Activated CD4-positive, alpha-beta memory T cell treated with anti-CD3 and anti-CD28 coated beads, Interleukin-2, amount 10 ng/mL, durations not matched to agents 7 days and 5 days (primary cell): ENCODE results near the gene ZYG11B. TPM values are rescaled to one million over a fixed set of nuclear protein-coding genes. Genes with fewer than 3 reads are reported as not detected.
"Not testable (repeated sequence)": the region's sequence is repeated elsewhere in the genome, so short reads cannot be mapped to it uniquely, and the experiment has no call there.

Source experiments
- CTCF ChIA-PET: fragments of 350-600 bp; sonication (Branson Sonifier 250); formaldehyde crosslinking; loops from one replicate; lab custom pipeline; 2021; ENCODE audit warnings: antibody characterized with exemption, inconsistent platforms; lab: Charles Lee
- POLR2A ChIA-PET: fragments of 350-600 bp; sonication (Branson Sonifier 250); formaldehyde crosslinking; loops from one replicate; lab custom pipeline; 2021; ENCODE audit warnings: antibody characterized with exemption; lab: Charles Lee
- DNase-seq: peaks from one replicate; pipeline ENCODE4 v3.0.0-alpha.2; 2020
- H3K27ac Mint-ChIP-seq: one replicate; pipeline ENCODE4 v1.8.0; 2021; ENCODE audit warnings: mild to moderate bottlenecking, mixed read lengths
- H3K27me3 Mint-ChIP-seq: one replicate; pipeline ENCODE4 v1.8.0; 2021; ENCODE audit warnings: mixed read lengths
- H3K36me3 Mint-ChIP-seq: one replicate; pipeline ENCODE4 v1.8.0; 2021; ENCODE audit warnings: low read depth, mixed read lengths
- H3K4me1 Mint-ChIP-seq: one replicate; pipeline ENCODE4 v1.8.0; 2021; ENCODE audit warnings: mixed read lengths
- H3K4me3 Mint-ChIP-seq: one replicate; pipeline ENCODE4 v1.8.0; 2021; ENCODE audit warnings: mild to moderate bottlenecking, mixed read lengths
- H3K9me3 Mint-ChIP-seq: one replicate; pipeline ENCODE4 v1.8.0; 2021; ENCODE audit warnings: mixed read lengths
- total RNA-seq, 2 experiments: library from RNA; stranded (reverse); gene quantifications; one replicate each; pipeline ENCODE4 v1.2.3, GENCODE V29; 2021

ZYG11B gene
- total RNA-seq, 2 experiments from 2014 or later = 12.7 to 12.8 TPM

- H3K27ac Mint-ChIP-seq, POLR2A ChIA-PET, H3K9me3 Mint-ChIP-seq, H3K4me3 Mint-ChIP-seq, DNase-seq, H3K27me3 Mint-ChIP-seq, CTCF ChIA-PET: not testable (repeated sequence)
- H3K36me3 Mint-ChIP-seq = peaks cover 40% of the 10 kb centered on the region
- H3K4me1 Mint-ChIP-seq = peaks cover 21% of the 10 kb centered on the region
Measured at GRCh38 chr1:52693351-52693750, 32.9 kb upstream of the ZYG11B start.

- Mint-ChIP-seq H3K9me3 (no peaks in the 10 kb centered on the region), H3K27me3 (no peaks in the 10 kb centered on the region), H3K27ac (no peak overlapping the region), H3K36me3 (peaks cover 37% of the 10 kb centered on the region), H3K4me3 (no peak overlapping the region), H3K4me1 (peaks cover 26% of the 10 kb centered on the region)
- ChIA-PET POLR2A (no interaction called here), CTCF (no interaction called here)
- no peak for DNase-seq
Measured at GRCh38 chr1:52693843-52694242, 32.4 kb upstream of the ZYG11B start.

- ChIA-PET CTCF (interaction anchor here (3.6 kb wide), 1 partner anchor 9 kb away, joined by 21 read pairs; no protein-coding TSS in a partner anchor), POLR2A (interaction anchor here (1.5 kb wide), 1 partner anchor 8 kb away, joined by 4 read pairs; no protein-coding TSS in a partner anchor)
- H3K27ac Mint-ChIP-seq = no peak overlapping the region
- H3K4me1 Mint-ChIP-seq = peaks cover 27% of the 10 kb centered on the region
- no peak for DNase-seq
- H3K4me3 Mint-ChIP-seq = peak overlapping the region; percentile 29
- H3K27me3 Mint-ChIP-seq = peaks cover 3% of the 10 kb centered on the region
- peaks cover 34% of the 10 kb centered on the region for H3K36me3 Mint-ChIP-seq
- no peaks in the 10 kb centered on the region for H3K9me3 Mint-ChIP-seq
Measured at GRCh38 chr1:52695627-52696026, 30.6 kb upstream of the ZYG11B start.

DNA sequence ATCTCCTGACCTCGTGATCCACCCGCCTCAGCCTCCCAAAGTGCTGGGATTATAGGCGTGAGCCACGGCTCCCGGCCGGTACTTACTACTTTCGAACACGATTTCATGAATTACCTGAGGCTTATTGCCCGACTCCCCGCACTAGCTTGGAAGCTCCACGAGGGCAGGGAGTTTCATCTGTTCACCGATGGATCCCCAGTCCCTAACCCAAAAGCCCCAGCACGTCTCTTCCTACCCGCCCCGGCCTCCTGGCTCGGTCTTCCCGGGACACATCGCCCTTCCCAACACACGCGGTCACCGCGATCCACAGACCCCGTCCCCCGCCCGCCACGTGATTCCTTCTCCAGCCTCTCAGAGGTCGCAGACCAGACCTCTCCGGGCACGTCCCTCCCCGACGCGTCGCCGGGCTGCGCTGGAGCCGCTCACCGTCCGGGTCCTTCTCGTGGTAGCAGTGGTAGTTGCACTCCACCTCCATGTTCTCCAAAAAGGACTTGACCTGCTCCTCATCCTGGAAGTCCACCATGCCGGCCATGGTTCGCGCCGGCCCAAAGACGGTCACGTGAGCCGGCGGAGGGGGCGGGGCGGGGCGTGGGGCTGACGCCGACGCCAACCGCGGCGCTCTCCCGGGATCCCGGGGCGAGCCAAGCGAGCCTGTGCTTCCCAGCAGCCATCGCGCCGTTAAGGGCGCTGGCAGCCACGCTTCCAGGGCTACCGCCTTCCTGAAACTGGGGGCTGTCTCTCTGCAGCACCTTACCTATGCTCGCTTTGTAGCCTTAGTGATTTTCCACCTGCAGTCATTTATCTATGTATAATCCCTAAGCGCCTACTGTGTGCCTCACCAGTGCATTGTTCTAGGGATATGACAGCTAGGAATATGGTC is 28.2 kb upstream of the ZYG11B start, which contains the start of gene COA7:
Gene COA7, minus strand, starts transcription at position 553 of the 880 bp plus-strand sequence. Its CDS starts 21 bp downstream, at position 532.
- CTCF ChIA-PET = interaction anchor here (1.0 to 3.6 kb wide), 3 partner anchors 11 to 73 kb away, joined by 3 to 21 read pairs (median 3); no protein-coding TSS in a partner anchor
- H3K4me1 Mint-ChIP-seq = peaks cover 38% of the 10 kb centered on the region
- peak; percentile 74 for DNase-seq
- H3K27ac Mint-ChIP-seq = peak within 1 kb of the TSS; percentile 84
- peaks cover 19% of the 10 kb centered on the region for H3K36me3 Mint-ChIP-seq
- peaks cover 3% of the 10 kb centered on the region for H3K27me3 Mint-ChIP-seq
- H3K9me3 Mint-ChIP-seq = no peaks in the 10 kb centered on the region
- POLR2A ChIA-PET = interaction anchor here (1.0 to 1.4 kb wide), 3 partner anchors 27 to 332 kb away, joined by 3 to 8 read pairs (median 4); partner anchors contain the start of genes ORC1 and PRPF38A
- H3K4me3 Mint-ChIP-seq = peak within 1 kb of the TSS; percentile 91

GRCh38 chr1:52702886-52703787 is 23.1 kb upstream of the ZYG11B start:
- H3K4me3 Mint-ChIP-seq = peak overlapping the region; percentile 72

GRCh38 chr1:52706136-52706670 is 20.1 kb upstream of the ZYG11B start:
- no peak for DNase-seq
- H3K4me3 Mint-ChIP-seq = no peak overlapping the region
- peaks cover 2% of the 10 kb centered on the region for H3K27me3 Mint-ChIP-seq
- peaks cover 16% of the 10 kb centered on the region for H3K4me1 Mint-ChIP-seq
- H3K9me3 Mint-ChIP-seq = no peaks in the 10 kb centered on the region
- H3K27ac Mint-ChIP-seq = no peak overlapping the region
- CTCF ChIA-PET = no interaction called here
- no peaks in the 10 kb centered on the region for H3K36me3 Mint-ChIP-seq
- POLR2A ChIA-PET = interaction anchor here (1.0 kb wide), 1 partner anchor 302 kb away, joined by 3 read pairs; the partner anchor contains the start of genes ORC1 and PRPF38A

More at GRCh38 chr1:52702886-52703787, 23.1 kb upstream of the ZYG11B start:
- peaks cover 28% of the 10 kb centered on the region for H3K4me1 Mint-ChIP-seq
- ChIA-PET POLR2A (interaction anchor here (0.6 to 2.2 kb wide), 16 partner anchors 9 to 670 kb away, joined by 3 to 24 read pairs (median 4); partner anchors contain the start of genes ECHDC2, KTI12, ORC1 and PRPF38A), CTCF (interaction anchor here (0.6 to 1.6 kb wide), 9 partner anchors 9 to 279 kb away, joined by 3 to 12 read pairs (median 4); partner anchors contain the start of gene ECHDC2)
- peak overlapping the region; percentile 81 for H3K27ac Mint-ChIP-seq
- peaks cover 3% of the 10 kb centered on the region for H3K27me3 Mint-ChIP-seq
- H3K36me3 Mint-ChIP-seq = no peaks in the 10 kb centered on the region
- H3K9me3 Mint-ChIP-seq = no peaks in the 10 kb centered on the region
- DNase-seq = peak; percentile 87

- no peak for DNase-seq
- no peak overlapping the region for H3K27ac Mint-ChIP-seq
- CTCF ChIA-PET = no interaction called here
Measured at GRCh38 chr1:52706941-52707926, 19.0 kb upstream of the ZYG11B start.

DNA sequence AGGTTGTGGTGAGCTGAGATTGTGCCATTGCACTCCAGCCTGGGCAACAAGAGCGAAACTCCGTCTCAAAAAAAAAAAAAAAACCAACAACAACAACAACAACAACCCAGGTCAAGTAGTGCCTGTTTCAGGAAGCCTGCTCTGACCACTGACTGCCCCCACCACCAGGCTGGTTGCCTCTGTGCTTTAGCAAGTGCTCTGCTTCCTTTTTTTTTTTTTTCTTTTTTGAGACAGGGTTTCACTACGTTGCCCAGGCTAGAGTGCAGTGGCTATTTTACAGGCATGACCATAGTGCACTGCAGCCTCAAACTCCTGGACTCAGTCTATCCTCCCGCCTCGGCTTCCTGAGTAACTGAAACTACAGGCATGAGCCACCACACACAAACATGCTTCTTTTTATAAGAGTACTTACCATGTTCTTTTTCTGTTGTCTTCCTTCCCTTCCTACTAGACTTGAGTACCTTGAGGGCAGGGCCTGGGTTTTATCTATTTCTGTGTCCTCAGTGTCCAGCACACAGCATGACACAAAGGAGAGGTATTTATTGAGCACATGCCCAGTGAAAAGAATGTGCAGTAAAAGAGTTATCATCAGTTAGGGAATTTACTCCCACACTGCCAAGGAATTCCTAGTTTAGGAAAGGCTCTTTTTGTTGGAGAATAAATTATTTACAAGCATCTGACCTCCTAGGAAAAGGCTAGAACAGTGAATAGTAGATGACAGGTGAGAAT is 18.2 kb upstream of the ZYG11B start:
- ChIA-PET CTCF (no interaction called here), POLR2A (no interaction called here)
- no peak overlapping the region for H3K4me3 Mint-ChIP-seq
- H3K36me3 Mint-ChIP-seq = no peaks in the 10 kb centered on the region
- H3K27me3 Mint-ChIP-seq = peaks cover 2% of the 10 kb centered on the region
- H3K27ac Mint-ChIP-seq = no peak overlapping the region
- H3K4me1 Mint-ChIP-seq = peaks cover 9% of the 10 kb centered on the region
- H3K9me3 Mint-ChIP-seq = no peaks in the 10 kb centered on the region
- DNase-seq = no peak

More at GRCh38 chr1:52706941-52707926, 19.0 kb upstream of the ZYG11B start:
- POLR2A ChIA-PET = no interaction called here
- Mint-ChIP-seq H3K4me3 (no peak overlapping the region), H3K9me3 (no peaks in the 10 kb centered on the region), H3K4me1 (peaks cover 15% of the 10 kb centered on the region), H3K27me3 (peaks cover 2% of the 10 kb centered on the region), H3K36me3 (no peaks in the 10 kb centered on the region)

DNA sequence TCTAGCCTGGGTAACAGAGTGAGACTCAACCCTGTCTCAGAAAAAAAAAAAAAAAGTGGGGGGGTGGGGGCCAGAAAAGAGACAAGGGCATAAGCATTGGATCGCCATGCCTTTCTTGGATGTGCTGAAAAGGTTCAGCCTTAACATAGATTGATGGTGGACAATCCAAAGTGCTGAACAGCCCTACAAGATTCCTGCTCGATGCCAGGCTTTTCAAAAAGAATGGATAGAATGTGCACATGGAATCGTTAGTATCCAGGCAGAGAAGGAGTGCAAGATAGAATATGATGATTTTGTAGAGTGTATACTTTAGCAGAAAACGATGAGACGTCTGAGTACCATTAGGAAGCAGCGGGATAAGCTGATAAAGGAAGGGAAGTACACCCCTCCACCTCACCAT is 17.2 kb upstream of the ZYG11B start:
- ChIA-PET CTCF (no interaction called here), POLR2A (no interaction called here)
- DNase-seq = no peak
- Mint-ChIP-seq H3K4me1 (peaks cover 2% of the 10 kb centered on the region), H3K27ac (no peak overlapping the region), H3K36me3 (no peaks in the 10 kb centered on the region), H3K27me3 (peaks cover 2% of the 10 kb centered on the region), H3K9me3 (no peaks in the 10 kb centered on the region), H3K4me3 (no peak overlapping the region)

DNA sequence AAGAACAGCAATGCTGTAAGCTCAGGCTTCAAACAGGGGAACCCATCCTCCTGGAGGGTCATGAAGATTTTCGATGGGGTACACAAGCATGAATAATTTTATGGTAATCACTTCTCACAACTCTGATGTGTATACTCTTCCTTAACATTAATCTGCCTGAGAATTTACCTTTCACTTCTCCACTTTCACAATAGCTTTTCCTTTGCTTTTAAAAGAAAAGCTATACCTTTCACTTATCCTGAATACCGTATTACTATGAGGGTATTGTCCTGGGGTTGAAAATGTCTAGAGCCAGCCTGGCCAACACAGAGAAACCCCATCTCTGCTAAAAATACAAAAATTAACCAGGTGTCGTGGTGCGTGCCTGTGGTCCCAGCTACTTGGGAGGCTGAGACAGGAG is 12.7 kb upstream of the ZYG11B start:
- no peak overlapping the region for H3K4me3 Mint-ChIP-seq
- ChIA-PET CTCF (interaction anchor here (0.5 kb wide), 1 partner anchor 19 kb away, joined by 4 read pairs; no protein-coding TSS in a partner anchor), POLR2A (interaction anchor here (1.9 kb wide), 1 partner anchor 13 kb away, joined by 8 read pairs; the partner anchor contains the start of gene ZYG11B)
- H3K27ac Mint-ChIP-seq = no peak overlapping the region
- peaks cover 7% of the 10 kb centered on the region for H3K4me1 Mint-ChIP-seq
- DNase-seq = no peak
- H3K9me3 Mint-ChIP-seq = no peaks in the 10 kb centered on the region
- no peaks in the 10 kb centered on the region for H3K36me3 Mint-ChIP-seq
- H3K27me3 Mint-ChIP-seq = peaks cover 2% of the 10 kb centered on the region

- H3K36me3 Mint-ChIP-seq, H3K4me1 Mint-ChIP-seq, CTCF ChIA-PET, H3K27me3 Mint-ChIP-seq, H3K27ac Mint-ChIP-seq, DNase-seq, H3K4me3 Mint-ChIP-seq, POLR2A ChIA-PET, H3K9me3 Mint-ChIP-seq: not testable (repeated sequence)
Measured at GRCh38 chr1:52715296-52715695, 11.0 kb upstream of the ZYG11B start.
